ENCODE measurements around the gene PSORS1C1.
A peak's percentile ranks its signal among the peaks of the same experiment; 100 is the strongest.
"Not testable (repeated sequence)": the region's sequence is repeated elsewhere in the genome, so short reads cannot be mapped to it uniquely, and the experiment has no call there.

The PSORS1C1 gene

DNA sequence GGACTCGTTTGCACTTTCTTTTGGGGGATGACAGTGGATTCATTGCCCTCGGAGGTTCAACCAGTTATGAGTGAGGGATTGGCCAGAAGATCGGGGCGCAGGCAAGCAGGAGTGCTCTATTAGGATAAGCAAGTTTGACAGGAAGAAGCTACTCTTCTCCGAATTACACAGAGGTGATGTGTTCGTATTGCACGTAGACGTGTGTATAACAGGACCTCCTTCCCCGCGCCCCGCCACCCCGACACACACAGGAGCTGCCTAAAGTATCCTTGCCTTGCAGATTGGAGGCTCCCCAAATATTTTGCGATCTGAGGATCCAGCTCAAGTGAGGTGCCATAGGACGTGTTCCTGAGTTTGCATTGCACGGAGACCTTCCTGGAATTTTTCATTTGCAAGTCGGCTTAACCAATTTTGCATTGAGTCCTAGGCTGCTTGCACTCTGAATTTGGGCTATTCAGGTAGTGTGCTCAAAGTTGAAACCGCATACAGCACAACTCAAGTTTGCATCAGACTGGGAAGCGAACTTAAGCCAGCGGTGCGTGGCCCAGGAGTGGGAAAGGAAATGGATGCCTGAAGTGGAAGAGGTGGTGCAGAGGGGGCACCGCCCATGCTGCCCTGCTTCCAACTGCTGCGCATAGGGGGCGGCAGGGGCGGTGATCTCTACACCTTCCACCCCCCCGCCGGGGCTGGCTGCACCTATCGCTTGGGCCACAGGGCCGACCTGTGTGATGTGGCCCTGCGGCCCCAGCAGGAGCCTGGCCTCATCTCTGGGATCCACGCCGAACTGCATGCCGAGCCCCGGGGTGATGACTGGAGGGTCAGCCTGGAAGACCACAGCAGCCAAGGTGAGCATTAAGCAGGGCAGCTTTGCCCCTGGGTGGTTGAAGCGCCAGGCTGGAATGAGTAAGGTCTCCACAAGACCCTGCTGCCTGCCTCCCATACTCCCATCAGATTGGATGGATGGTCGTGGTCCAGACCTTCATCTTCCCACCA, 44.6 kb downstream of the PSORS1C1 start:
- no peak for DNase-seq (ENCODE audit: low read depth in 2 of 2)

DNA sequence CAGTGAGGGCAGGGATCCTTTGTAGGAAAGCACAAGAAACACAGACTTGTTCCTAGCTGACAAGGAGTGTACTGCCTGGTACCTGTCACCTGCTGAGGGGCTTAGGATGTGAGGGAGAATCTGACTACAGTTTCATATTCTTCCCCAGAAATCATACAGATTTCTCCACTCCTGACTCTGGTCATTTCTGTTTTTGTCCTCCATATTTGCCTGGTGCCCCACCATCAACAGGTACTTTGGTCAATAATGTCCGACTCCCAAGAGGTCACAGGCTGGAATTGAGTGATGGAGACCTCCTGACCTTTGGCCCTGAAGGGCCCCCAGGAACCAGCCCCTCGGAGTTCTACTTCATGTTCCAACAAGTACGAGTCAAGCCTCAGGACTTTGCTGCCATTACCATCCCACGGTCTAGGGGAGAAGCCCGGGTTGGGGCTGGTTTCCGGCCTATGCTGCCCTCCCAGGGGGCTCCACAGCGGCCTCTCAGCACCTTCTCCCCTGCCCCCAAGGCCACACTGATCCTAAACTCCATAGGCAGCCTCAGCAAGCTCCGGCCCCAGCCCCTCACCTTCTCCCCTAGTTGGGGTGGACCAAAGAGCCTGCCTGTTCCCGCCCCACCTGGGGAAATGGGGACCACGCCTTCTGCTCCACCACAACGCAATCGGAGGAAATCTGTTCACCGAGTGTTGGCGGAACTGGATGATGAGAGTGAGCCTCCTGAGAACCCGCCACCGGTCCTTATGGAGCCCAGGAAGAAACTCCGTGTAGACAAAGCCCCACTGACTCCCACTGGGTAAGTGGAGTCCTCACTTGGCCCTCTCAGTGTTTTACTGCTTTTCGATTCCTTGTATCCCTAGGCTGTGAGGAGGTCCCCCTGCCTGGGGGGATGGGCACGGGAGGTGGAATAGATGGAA, 46.9 kb downstream of the PSORS1C1 start:
- no peak for DNase-seq (ENCODE audit: low read depth in 2 of 2)

DNA sequence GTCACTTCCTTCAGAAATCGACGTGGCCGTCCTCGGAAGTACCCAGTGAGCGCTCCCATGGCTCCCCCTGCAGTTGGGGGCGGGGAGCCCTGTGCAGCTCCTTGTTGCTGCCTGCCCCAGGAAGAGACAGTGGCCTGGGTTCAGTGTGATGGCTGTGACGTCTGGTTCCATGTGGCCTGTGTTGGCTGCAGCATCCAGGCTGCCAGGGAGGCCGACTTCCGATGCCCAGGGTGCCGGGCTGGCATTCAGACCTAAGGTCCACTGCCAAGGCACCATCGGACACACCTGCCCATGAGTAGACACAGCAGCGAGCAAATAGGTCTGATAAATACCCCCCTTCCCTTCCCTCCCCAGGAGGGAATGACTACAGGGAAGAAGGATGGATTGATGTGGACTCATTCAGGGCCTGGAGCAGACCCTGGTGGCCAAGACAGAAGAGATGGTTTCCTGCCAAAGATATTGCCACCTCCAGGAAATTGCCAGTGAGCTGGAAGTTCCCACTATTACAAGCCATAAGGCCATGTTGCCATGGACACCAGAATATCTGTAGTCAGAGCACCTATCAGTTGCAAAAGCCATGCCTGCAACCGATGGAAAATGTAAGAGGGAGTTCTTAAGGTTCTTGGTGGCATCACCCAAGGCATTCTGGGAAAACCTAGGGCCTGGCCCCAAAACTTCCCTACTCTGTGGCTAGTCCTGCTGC, 48.0 kb downstream of the PSORS1C1 start:
- DNase-seq (ENCODE audit: low read depth in 2 of 2), result no peak

DNA sequence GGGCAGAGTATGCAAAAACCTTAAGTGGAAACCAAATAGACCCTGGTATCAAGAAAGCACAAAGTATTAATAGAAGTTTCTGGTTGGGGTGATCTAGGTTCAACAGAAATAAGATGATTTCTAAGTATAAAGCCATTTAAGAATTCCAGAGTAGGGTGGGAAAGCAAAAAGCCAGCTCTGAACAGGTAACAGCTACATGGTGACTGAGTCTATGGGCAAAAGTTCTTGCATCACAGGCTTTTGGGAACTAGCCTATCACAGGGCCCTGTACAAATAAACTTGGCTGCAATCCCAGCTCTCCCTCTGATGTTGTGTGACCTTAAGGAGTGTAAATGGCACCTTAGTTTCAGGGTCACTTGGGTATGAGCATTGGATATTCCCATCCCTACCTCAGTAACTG, 49.3 kb downstream of the PSORS1C1 start:
- DNase-seq (ENCODE audit: low read depth in 2 of 2), result no peak

DNA sequence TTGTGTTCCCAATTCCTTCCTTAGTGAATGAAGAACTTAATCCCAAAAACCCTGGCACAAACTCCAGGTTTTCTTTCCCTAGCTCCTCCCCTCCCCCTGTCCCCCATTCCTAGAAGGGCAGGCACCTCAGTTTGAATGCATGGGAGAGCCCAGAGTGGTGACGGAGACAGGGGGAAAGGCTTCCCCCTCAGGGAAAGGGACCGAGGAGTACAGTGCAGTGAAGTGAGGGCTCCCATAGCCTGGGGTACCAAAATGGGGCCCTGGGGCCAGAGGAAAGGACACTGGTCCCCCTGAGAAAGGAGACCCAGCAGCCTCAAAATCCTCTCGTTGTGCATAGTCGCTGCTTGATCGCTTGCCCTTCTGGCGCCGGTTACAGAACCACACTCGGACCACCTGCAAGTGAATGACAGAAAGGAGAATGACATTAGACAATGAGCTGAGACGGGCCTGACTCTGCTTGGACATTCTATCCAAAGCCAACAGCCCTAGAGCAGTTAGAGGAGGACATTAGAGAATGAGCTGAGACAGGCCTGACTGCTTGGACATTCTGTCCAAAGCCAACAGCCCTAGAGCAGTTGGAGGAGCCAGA, 50.0 kb downstream of the PSORS1C1 start:
- not testable (repeated sequence) for DNase-seq (ENCODE audit: low read depth in 2 of 2)

DNA sequence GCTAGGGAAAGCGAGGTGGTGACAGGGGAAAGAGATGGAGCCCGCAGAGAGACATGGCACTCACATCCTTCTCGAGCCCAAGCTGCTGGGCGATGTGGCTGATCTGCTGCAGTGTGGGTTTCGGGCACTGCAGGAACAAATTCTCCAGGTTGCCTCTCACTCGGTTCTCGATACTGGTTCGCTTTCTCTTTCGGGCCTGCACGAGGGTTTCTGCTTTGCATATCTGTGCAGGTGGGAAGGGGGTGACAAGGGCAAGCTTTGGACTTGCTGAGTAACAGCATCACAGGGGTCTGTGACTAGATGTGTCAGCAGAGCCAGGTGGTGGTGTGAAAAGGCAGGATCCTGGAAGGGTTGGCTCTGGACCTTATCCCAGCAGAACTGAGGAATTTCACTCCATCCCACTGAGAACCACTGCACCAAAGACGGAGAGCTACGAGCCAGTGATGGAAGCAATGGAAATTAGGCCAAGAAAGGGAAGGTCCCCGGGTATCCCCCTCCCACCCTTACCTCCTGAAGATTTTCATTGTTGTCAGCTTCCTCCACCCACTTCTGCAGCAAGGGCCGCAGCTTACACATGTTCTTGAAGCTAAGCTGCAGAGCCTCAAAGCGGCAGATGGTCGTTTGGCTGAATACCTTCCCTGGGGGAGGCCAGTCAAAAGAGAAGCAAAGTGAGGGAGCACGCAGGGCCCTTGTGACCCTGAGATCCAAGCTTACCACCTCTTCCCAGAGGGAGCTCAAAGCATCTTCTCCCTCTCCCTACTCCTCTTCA, 50.6 kb downstream of the PSORS1C1 start:
- DNase-seq (ENCODE audit: low read depth in 2 of 2), result not testable (repeated sequence)

DNA sequence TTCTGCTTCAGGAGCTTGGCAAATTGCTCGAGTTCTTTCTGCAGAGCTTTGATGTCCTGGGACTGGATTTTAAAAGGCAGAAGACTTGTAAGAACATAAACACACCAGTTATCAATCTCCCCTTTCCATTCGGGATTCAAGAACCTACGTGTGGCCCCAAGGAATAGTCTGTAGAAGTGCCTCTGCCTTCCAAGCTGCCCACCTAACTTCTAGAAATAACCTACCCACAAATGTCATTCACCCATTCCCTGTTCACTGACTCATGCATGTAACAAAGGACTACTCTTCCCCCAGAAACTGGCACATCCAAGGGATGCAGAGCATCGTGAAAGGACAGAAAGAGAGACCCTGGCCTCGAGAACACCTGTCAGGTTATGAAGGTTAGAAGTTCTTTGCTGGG, 51.4 kb downstream of the PSORS1C1 start:
- DNase-seq (ENCODE audit: low read depth in 2 of 2), result no peak

DNA sequence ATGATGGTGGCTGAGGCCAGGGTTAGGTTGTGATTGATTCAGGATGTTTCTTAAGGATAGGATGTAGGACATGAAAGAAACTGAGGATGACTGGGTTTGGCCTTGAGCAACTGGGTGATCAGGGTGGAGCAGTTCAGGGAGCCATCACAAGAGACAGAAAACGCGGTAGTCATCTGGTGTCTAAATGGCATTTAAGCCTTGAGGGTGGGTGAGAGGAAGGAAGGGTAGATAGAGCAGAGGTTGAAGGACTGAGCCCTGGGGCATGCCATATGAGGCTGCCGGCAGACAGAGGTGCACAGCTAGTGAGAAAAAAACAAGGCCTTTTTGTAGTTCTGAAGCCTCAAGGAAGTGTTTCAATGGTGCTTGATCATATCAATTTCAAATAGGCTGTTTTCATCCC, 54.0 kb downstream of the PSORS1C1 start:
- DNase-seq (ENCODE audit: low read depth in 2 of 2), result no peak

DNA sequence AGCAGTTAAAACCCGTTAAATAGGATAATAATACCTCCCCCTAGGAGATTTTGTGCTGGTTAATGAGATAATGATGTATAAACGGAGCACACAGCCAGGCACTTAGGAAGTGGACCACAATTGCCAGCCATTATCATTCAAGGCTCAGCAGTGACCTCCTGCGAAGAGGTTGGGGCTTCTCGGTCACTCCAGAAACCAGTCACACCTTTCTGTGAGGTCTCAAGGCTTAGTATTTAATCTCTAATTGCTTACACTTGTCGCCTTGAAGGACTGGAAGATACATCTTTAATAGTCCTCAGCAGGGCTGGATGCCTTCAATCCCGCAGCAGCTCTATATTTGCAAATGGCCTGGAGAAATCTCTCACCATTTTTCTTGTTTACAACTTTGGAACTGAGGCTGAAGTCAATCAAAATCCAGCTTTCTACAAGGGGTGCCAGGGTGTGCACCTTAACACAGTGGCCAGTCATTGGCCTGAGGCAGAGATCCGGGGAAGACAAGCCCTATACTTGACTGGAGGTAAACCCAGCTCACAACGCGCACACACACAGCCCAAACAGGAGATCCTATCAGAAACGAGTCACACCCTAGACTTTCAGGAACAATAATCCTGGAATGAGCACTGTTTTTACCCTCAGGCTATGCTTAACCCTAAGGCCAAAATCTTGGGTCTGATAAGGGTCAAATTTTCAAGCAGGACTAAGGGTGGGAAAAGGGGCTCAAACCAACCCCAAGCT, 54.7 kb downstream of the PSORS1C1 start:
- no peak for DNase-seq (ENCODE audit: low read depth in 2 of 2)

DNA sequence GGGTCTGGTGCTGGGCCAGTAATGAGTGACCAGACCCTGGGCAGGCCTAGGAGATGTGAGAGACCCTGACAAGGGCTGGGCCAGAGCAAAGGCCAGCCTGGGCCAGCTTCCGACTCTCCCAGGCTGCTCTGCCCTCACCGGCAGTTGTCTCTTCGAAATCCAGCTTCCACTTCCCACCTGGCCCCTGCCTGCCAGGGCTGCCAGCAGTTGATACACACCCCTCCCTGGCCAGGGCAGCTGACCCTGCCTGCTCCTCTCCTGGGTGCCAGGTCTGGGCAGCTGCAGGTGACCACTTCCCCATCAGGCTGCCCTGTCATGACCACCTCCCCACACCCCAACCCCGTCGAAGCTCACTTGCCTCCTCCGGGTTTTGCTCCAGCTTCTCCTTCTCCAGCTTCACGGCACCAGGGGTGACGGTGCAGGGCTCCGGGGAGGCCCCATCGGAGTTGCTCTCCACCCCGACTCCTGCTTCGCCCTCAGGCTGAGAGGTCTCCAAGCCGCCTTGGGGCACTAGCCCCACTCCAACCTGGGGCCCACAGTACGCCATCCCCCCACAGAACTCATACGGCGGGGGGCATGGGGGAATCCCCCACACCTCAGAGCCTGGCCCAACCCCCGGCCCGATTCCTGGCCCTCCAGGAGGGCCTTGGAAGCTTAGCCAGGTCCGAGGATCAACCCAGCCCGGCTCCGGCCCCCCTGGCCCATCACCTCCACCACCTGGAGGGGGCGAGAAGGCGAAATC, 55.4 kb downstream of the PSORS1C1 start:
- DNase-seq (ENCODE audit: low read depth in 2 of 2), result not testable (repeated sequence)

DNA sequence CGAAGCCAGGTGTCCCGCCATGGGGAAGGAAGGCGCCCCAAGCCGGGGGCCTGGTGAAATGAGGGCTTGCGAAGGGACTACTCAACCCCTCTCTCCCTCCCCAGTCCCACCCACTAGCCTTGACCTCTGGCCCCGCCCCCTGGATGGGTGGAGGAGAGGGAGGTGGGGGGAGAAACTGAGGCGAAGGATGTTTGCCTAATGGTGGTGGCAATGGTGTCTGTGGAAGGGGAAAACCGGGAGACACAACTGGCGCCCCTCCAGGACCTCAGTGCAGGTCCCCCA, 55.9 kb downstream of the PSORS1C1 start, which contains the start of gene POU5F1:
TSS of gene POU5F1 (minus strand) at position 83 of the 282 bp plus-strand sequence. CDS start at position 21, 62 bp downstream.
- no peak for DNase-seq (ENCODE audit: low read depth in 2 of 2)

DNA sequence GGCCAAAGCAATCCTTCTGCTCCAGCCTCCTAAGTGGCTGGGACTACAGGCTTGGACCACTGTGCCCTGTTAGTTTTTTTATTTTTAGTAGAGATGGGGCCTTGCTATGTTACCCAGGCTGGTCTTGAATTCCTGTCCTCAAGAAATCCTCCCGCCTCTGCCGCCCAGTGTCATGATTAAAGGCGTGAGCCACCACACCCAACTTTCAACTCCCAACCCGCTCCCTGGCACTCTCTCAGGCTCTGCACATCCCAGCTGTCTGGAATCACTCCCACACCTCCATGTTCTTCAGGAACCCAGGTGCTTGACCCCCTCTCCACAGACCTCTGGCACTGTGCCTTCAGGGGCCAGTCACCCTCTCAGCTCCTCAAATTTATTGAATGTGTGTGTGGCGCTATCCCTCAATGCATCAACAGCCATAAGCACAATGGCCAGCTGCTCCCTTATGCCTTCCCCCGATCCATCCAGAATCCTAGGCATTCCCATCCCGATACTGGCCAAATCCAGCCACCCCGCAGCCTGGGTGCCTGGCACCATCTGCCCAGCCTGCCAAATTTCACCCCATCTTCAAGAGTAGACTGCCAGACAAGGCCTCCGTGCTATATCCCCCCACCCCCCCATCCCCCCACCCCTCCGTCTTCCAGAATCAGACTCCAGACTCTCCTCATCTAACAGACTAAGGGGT, 56.5 kb downstream of the PSORS1C1 start:
- no peak for DNase-seq (ENCODE audit: low read depth in 2 of 2)

DNA sequence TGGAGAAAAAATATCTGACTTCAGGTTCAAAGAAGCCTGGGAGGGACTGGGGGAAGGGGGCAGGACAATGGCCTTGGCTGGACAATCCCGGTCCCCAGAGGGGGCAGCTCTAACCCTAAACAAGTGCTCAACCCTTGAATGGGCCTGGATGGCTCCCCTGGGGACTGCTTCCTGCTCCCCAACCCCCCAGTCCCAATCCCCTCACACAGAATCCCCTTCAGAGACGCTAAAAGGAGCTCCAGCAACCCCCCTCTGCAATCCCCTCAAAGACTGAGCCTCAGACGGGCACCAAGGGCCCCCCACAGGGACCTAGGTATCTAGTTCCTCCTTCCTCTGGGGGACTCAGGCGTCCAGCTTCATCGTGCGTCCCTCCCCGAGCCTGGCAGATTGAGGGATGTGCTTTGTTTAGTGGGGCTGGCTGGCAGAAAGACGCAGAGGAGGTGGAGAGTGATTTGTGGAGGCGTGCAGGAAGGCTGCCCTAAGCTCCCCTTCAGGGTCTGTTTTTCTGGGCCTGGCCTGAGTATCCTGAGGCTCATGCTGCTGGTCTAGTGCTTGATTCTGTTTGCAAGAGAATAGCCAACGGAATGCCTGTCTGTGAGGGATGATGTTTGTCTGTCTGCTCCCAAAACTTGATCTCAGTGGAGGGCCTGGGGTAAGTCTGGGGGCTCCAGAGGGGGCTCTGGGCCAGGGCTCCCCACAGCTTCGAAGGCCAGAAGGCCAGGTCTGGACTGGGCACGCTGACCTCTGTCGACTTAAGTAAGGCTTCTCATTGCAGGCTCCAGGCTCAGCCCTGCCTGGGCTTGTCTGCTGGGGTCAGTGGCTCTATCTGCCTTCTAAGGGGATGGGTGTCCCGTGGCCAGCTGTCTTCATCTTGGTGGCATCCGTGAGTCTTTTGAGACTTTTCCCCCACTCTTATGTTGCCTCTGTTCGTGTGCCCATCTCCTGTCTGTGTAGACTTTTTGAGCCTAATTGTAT, 57.6 kb downstream of the PSORS1C1 start:
- no peak for DNase-seq (ENCODE audit: low read depth in 2 of 2)

DNA sequence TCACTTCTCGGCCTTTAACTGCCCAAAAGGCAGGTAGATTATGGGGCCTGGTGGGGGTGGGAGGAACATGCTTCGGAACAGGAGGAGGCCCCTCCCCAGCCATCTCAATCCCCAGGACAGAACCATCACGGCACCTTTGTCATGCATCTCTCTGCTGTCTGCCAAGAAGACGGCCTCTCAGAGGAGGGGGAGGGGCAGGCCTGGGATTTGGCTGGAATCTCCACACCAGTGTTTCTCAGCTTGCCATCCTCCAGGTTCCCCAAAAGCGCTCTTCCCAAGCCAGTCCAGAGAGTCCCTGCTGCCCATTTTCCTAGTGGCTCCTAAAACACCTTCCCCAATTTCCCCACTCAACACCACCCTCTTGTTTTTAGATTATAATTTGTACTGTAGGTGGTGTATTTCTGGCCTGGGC, 58.4 kb downstream of the PSORS1C1 start:
- no peak for DNase-seq (ENCODE audit: low read depth in 2 of 2)

DNA sequence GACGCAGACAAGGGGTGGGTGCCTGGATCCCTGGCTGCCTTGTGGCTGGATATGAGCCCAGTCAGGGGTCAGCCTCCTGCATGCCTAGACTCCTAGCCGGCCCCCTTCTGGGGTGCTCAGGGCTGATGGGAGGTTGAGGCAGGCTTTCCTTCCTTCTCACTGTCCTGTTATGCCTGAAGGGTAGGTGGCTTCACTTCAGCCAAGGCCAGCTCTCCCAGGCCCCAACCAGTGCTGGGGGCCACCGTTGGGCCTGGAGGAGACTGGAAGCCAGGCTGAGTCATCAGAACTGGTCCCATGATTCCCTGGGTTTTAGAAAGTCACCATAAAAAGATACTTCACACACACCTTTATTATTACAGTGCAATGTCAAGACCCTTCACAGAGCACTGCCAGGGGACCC, 58.8 kb downstream of the PSORS1C1 start:
- no peak for DNase-seq (ENCODE audit: low read depth in 2 of 2)

DNA sequence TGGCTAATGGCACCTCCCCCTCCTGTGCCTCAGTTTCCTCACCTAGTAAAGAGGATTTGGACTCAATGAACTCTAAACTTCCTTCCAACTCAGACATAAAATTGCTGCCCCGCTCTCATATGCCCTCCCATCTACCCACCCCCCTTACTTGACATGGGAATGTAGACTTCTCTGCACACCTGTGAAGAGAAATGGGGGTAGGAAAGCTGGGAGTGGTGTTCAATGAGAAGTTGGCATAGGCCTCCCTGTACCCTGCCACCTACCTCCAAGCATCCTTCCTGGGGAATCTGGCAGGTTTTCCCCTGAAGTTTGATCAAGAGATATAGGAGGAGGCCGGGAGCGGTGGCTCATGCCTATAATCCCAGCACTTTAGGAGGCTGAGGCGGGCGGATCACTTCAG, 59.8 kb downstream of the PSORS1C1 start:
- no peak for DNase-seq (ENCODE audit: low read depth in 2 of 2)

DNA sequence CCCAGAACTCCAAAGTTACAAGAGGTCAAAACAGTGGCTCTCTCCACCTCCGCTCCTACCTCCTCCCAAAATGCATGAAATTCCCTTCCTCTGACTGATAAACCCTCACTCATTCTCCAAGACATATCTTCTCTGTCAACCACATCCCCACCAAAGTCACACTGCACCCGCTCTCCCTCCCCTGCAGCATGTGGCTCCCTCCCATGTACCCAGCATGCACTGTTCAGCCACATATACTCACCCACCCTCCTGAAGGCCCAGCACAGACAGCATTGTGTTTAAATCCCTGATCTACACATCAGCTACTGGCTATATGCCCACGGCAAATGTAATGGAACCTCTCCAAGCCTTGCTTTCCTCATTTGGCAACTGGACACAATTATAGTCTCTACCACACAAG, 61.4 kb downstream of the PSORS1C1 start:
- DNase-seq (ENCODE audit: low read depth in 2 of 2), result peak; percentile 50
